ENCODE measurements around the gene NUDT5.

NUDT5 gene

GRCh38 chr10:12162927-12163326 lies 32.8 kb downstream of the NUDT5 start:
- DNase-seq = no peak

- DNase-seq = no peak
Observed at GRCh38 chr10:12160664-12161063, 35.0 kb downstream of the NUDT5 start.

GRCh38 chr10:12158111-12158510 lies 37.6 kb downstream of the NUDT5 start:
- DNase-seq = no peak

- DNase-seq = no peak
Observed at GRCh38 chr10:12156367-12157123, 39.1 kb downstream of the NUDT5 start.

GRCh38 chr10:12154516-12154915 lies 41.2 kb downstream of the NUDT5 start:
- no peak for DNase-seq

- DNase-seq = no peak
Observed at GRCh38 chr10:12150163-12150562, 45.5 kb downstream of the NUDT5 start.

GRCh38 chr10:12144538-12144937 lies 51.2 kb downstream of the NUDT5 start:
- no peak for DNase-seq

- no peak for DNase-seq
Observed at GRCh38 chr10:12140038-12140437, 55.7 kb downstream of the NUDT5 start.

GRCh38 chr10:12135631-12136030 lies 60.1 kb downstream of the NUDT5 start:
- DNase-seq = no peak

GRCh38 chr10:12130237-12130872 lies 65.3 kb downstream of the NUDT5 start:
- no peak for DNase-seq

- DNase-seq = peak; percentile 72
Observed at GRCh38 chr10:12129222-12130111, 66.2 kb downstream of the NUDT5 start, which contains the start of gene SEC61A2. Gene SEC61A2 (plus strand): TSS chr10:12129677. CDS start chr10:12129788, 111 bp downstream.

- DNase-seq = no peak
Observed at GRCh38 chr10:12121673-12122072, 74.0 kb downstream of the NUDT5 start.
